ENCODE measurements around the gene MAP3K10.

The MAP3K10 gene

GRCh38 chr19:40239415-40240226 is 48.4 kb downstream of the MAP3K10 start:
- DNase-seq, result no peak
- TF ChIP-seq GATA1 (IDR thresholded peaks at IDR 0.05; ENCODE audit: low read depth, low read length) (no peak), POLR2A (IDR thresholded peaks at IDR 0.05; ENCODE audit: low read length) (no peak)

GRCh38 chr19:40240332-40240731 is 49.1 kb downstream of the MAP3K10 start:
- no peak for DNase-seq
- TF ChIP-seq POLR2A (IDR thresholded peaks at IDR 0.05; ENCODE audit: low read length) (no peak), GATA1 (IDR thresholded peaks at IDR 0.05; ENCODE audit: low read depth, low read length) (no peak)

GRCh38 chr19:40241125-40241808 is 50.0 kb downstream of the MAP3K10 start:
- TF ChIP-seq GATA1 (IDR thresholded peaks at IDR 0.05; ENCODE audit: low read depth, low read length), result no peak
- DNase-seq, result no peak

DNA sequence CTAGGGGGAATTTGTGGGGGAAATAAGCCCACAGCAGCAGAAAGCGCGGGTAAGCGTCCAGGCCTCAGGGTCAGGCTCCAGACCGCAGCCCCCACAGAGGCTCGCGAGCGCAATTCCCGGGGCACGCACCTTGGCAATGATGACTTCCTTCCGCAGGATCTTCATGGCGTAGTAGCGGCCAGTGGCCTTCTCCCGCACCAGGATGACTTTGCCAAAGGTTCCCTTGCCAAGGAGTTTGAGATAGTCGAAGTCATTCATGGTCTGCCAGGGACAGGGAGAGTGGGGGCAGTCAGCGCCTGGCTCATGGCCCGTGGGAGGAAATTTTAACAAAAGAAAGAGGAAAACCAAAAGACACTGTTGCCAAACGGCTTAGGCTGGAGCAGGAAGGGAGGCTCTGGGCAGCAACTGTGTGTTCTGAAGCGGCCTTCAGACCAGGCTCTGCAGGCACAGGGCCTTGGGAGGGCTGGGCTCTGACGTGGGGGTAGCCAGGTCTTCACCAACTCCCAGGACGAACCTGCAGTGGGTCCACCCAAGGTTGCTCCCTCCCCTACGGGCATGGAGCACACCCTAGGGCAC is 50.7 kb downstream of the MAP3K10 start:
- DNase-seq, result no peak
- TF ChIP-seq POLR2A (IDR thresholded peaks at IDR 0.05; ENCODE audit: low read length) (no peak), GATA1 (IDR thresholded peaks at IDR 0.05; ENCODE audit: low read depth, low read length) (no peak)

GRCh38 chr19:40242480-40242879 is 51.3 kb downstream of the MAP3K10 start:
- no peak for DNase-seq
- TF ChIP-seq GATA1 (IDR thresholded peaks at IDR 0.05; ENCODE audit: low read depth, low read length) (no peak), POLR2A (IDR thresholded peaks at IDR 0.05; ENCODE audit: low read length) (no peak)

DNA sequence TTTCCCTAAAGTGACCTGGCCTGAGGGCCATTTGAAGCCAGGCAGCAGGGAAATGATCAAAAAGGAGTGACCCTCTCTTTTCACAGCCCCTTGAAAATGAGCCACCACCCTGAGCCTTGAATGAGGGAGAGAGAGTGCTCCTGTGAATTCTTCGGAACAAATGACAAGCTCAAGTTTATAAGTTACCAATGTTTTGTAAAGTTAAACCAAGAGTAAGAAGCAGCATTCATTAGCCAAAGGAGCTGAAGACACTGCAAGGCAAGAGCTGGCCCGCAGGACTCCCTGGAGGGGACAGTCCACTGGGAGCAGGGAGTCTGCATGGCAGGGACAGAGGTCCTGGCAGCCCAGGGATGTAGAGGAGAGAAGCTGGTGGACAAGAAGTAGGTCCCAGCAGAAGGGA is 52.0 kb downstream of the MAP3K10 start:
- TF ChIP-seq POLR2A (IDR thresholded peaks at IDR 0.05; ENCODE audit: low read length) (no peak), GATA1 (IDR thresholded peaks at IDR 0.05; ENCODE audit: low read depth, low read length) (no peak)
- DNase-seq, result no peak

DNA sequence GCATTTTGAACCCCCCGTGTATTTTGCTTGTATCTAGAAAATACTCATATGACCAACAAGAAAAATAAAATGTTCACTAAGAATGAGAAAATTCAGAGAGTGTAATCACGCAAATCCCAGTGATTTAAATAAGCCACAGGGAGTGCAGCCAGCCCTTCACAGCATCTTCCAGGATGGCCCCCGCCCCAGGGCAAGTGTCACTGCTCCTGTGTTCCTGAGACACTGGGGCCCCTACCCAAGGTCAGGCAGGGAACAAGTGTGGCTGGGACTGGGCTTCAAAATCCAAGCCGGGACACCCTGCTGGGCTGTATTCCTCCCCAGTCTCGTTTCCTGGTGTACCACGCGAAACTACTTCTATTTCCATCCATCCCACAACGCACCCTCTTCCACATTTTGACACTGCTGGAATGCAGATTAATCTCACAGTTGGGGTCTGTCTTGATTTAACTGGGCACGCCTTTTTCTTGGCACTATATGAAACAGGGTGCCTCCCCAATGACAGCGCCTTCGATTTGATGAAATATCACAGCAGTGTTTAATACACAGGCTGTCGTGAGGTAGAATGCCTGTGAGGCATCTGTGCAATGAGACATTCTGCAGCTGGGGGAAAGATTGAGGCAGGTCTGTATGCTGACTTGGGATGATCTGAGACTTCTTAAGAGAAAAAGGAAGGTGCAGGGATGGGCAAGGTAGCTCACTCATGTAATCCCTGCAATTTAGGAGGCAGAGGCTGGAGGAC is 53.5 kb downstream of the MAP3K10 start:
- TF ChIP-seq GATA1 (IDR thresholded peaks at IDR 0.05; ENCODE audit: low read depth, low read length), result no peak
- TF ChIP-seq POLR2A (IDR thresholded peaks at IDR 0.05; ENCODE audit: low read length), result no peak
- no peak for DNase-seq

GRCh38 chr19:40245506-40246128 is 54.4 kb downstream of the MAP3K10 start:
- TF ChIP-seq GATA1 (IDR thresholded peaks at IDR 0.05; ENCODE audit: low read depth, low read length) (no peak), POLR2A (IDR thresholded peaks at IDR 0.05; ENCODE audit: low read length) (no peak)
- no peak for DNase-seq

- TF ChIP-seq POLR2A (IDR thresholded peaks at IDR 0.05; ENCODE audit: low read length) (no peak), GATA1 (IDR thresholded peaks at IDR 0.05; ENCODE audit: low read depth, low read length) (no peak)
These were observed 55.3 kb downstream of the MAP3K10 start for GRCh38 chr19:40246292-40247073.

DNA sequence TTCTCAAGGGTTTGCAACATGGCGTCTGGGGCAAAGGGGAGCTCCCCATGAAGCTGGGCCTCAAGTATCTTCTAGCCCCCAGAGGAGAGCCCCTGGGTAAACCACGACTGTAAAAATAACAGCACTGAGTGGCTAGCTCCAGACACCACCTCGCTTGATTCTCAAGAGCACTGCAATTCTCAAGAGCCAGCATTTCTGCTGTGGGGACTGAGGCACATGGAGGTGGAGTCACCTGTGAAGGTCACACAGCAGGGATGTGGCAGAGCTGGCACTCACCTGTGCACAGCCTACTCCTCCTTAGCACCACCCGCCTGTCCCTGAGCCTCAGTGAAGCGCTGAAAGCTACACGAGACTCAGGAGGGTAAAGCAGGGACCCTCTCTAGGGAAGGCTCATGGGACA is 56.0 kb downstream of the MAP3K10 start:
- TF ChIP-seq POLR2A (IDR thresholded peaks at IDR 0.05; ENCODE audit: low read length) (no peak), GATA1 (IDR thresholded peaks at IDR 0.05; ENCODE audit: low read depth, low read length) (no peak)
- DNase-seq, result no peak

More at GRCh38 chr19:40246292-40247073, 55.3 kb downstream of the MAP3K10 start:
- DNase-seq, result no peak

GRCh38 chr19:40247735-40248262 is 56.6 kb downstream of the MAP3K10 start:
- no peak for DNase-seq
- no peak for TF ChIP-seq POLR2A (IDR thresholded peaks at IDR 0.05; ENCODE audit: low read length)
- no peak for TF ChIP-seq GATA1 (IDR thresholded peaks at IDR 0.05; ENCODE audit: low read depth, low read length)

GRCh38 chr19:40249201-40249600 is 58.0 kb downstream of the MAP3K10 start:
- no peak for TF ChIP-seq GATA1 (IDR thresholded peaks at IDR 0.05; ENCODE audit: low read depth, low read length)
- no peak for TF ChIP-seq POLR2A (IDR thresholded peaks at IDR 0.05; ENCODE audit: low read length)
- no peak for DNase-seq

- no peak for DNase-seq
- TF ChIP-seq POLR2A (IDR thresholded peaks at IDR 0.05; ENCODE audit: low read length) (no peak), GATA1 (IDR thresholded peaks at IDR 0.05; ENCODE audit: low read depth, low read length) (no peak)
These were observed 58.6 kb downstream of the MAP3K10 start for GRCh38 chr19:40249781-40250180.
